ENCODE measurements around the gene AKT2.

AKT2 gene

GRCh38 chr19:40261631-40262030 lies 23.5 kb downstream of the AKT2 start:
- Histone ChIP-seq H3K36me3 (ENCODE audit: control insufficient read depth, low read depth, low read length) (peaks cover 11% of the 10 kb centered on the region), H3K9me3 (ENCODE audit: control insufficient read depth, low read depth, low read length) (no peaks in the 10 kb centered on the region), H3K4me1 (ENCODE audit: control insufficient read depth, low read depth, low read length) (no peaks in the 10 kb centered on the region), H3K4me3 (ENCODE audit: low read length) (no peak overlapping the region), H3K9ac (ENCODE audit: low read length) (no peak overlapping the region), H3K27me3 (ENCODE audit: control insufficient read depth, insufficient read depth, low read length) (no peaks in the 10 kb centered on the region), H3K27ac (ENCODE audit: low read length) (no peak overlapping the region)

GRCh38 chr19:40257096-40257517 lies 28.0 kb downstream of the AKT2 start:
- H3K9ac ChIP-seq (ENCODE audit: low read length): no peak overlapping the region
- no peaks in the 10 kb centered on the region for H3K27me3 ChIP-seq (ENCODE audit: control insufficient read depth, insufficient read depth, low read length)
- H3K36me3 ChIP-seq (ENCODE audit: control insufficient read depth, low read depth, low read length): peaks cover 21% of the 10 kb centered on the region
- H3K4me3 ChIP-seq (ENCODE audit: low read length): no peak overlapping the region
- no peaks in the 10 kb centered on the region for H3K9me3 ChIP-seq (ENCODE audit: control insufficient read depth, low read depth, low read length)
- peaks cover 9% of the 10 kb centered on the region for H3K4me1 ChIP-seq (ENCODE audit: control insufficient read depth, low read depth, low read length)
- no peak overlapping the region for H3K27ac ChIP-seq (ENCODE audit: low read length)

GRCh38 chr19:40256512-40256911 lies 28.6 kb downstream of the AKT2 start:
- Histone ChIP-seq H3K36me3 (ENCODE audit: control insufficient read depth, low read depth, low read length) (peaks cover 21% of the 10 kb centered on the region), H3K9ac (ENCODE audit: low read length) (no peak overlapping the region), H3K27ac (ENCODE audit: low read length) (no peak overlapping the region), H3K4me3 (ENCODE audit: low read length) (no peak overlapping the region), H3K27me3 (ENCODE audit: control insufficient read depth, insufficient read depth, low read length) (no peaks in the 10 kb centered on the region), H3K4me1 (ENCODE audit: control insufficient read depth, low read depth, low read length) (peaks cover 9% of the 10 kb centered on the region), H3K9me3 (ENCODE audit: control insufficient read depth, low read depth, low read length) (no peaks in the 10 kb centered on the region)

GRCh38 chr19:40255619-40256166 lies 29.5 kb downstream of the AKT2 start:
- Histone ChIP-seq H3K36me3 (ENCODE audit: control insufficient read depth, low read depth, low read length) (peaks cover 21% of the 10 kb centered on the region), H3K9me3 (ENCODE audit: control insufficient read depth, low read depth, low read length) (no peaks in the 10 kb centered on the region), H3K9ac (ENCODE audit: low read length) (no peak overlapping the region), H3K4me1 (ENCODE audit: control insufficient read depth, low read depth, low read length) (peaks cover 9% of the 10 kb centered on the region), H3K27ac (ENCODE audit: low read length) (no peak overlapping the region), H3K27me3 (ENCODE audit: control insufficient read depth, insufficient read depth, low read length) (no peaks in the 10 kb centered on the region), H3K4me3 (ENCODE audit: low read length) (no peak overlapping the region)

- Histone ChIP-seq H3K27me3 (ENCODE audit: control insufficient read depth, insufficient read depth, low read length) (no peaks in the 10 kb centered on the region), H3K4me3 (ENCODE audit: low read length) (no peak overlapping the region), H3K36me3 (ENCODE audit: control insufficient read depth, low read depth, low read length) (peaks cover 21% of the 10 kb centered on the region), H3K9ac (ENCODE audit: low read length) (no peak overlapping the region), H3K27ac (ENCODE audit: low read length) (no peak overlapping the region), H3K9me3 (ENCODE audit: control insufficient read depth, low read depth, low read length) (no peaks in the 10 kb centered on the region), H3K4me1 (ENCODE audit: control insufficient read depth, low read depth, low read length) (peaks cover 9% of the 10 kb centered on the region)
These were observed 30.3 kb downstream of the AKT2 start for GRCh38 chr19:40254714-40255418.

GRCh38 chr19:40253611-40254092 lies 31.5 kb downstream of the AKT2 start:
- no peak overlapping the region for H3K9ac ChIP-seq (ENCODE audit: low read length)
- H3K4me1 ChIP-seq (ENCODE audit: control insufficient read depth, low read depth, low read length): peaks cover 9% of the 10 kb centered on the region
- H3K36me3 ChIP-seq (ENCODE audit: control insufficient read depth, low read depth, low read length): peaks cover 21% of the 10 kb centered on the region
- no peaks in the 10 kb centered on the region for H3K27me3 ChIP-seq (ENCODE audit: control insufficient read depth, insufficient read depth, low read length)
- H3K4me3 ChIP-seq (ENCODE audit: low read length): no peak overlapping the region
- no peaks in the 10 kb centered on the region for H3K9me3 ChIP-seq (ENCODE audit: control insufficient read depth, low read depth, low read length)
- no peak overlapping the region for H3K27ac ChIP-seq (ENCODE audit: low read length)

GRCh38 chr19:40252395-40252794 lies 32.8 kb downstream of the AKT2 start:
- H3K9ac ChIP-seq (ENCODE audit: low read length): no peak overlapping the region
- no peaks in the 10 kb centered on the region for H3K27me3 ChIP-seq (ENCODE audit: control insufficient read depth, insufficient read depth, low read length)
- no peak overlapping the region for H3K4me3 ChIP-seq (ENCODE audit: low read length)
- H3K27ac ChIP-seq (ENCODE audit: low read length): no peak overlapping the region
- peaks cover 21% of the 10 kb centered on the region for H3K36me3 ChIP-seq (ENCODE audit: control insufficient read depth, low read depth, low read length)
- H3K9me3 ChIP-seq (ENCODE audit: control insufficient read depth, low read depth, low read length): no peaks in the 10 kb centered on the region
- H3K4me1 ChIP-seq (ENCODE audit: control insufficient read depth, low read depth, low read length): peaks cover 9% of the 10 kb centered on the region

- peaks cover 9% of the 10 kb centered on the region for H3K4me1 ChIP-seq (ENCODE audit: control insufficient read depth, low read depth, low read length)
- no peaks in the 10 kb centered on the region for H3K9me3 ChIP-seq (ENCODE audit: control insufficient read depth, low read depth, low read length)
- H3K9ac ChIP-seq (ENCODE audit: low read length): no peak overlapping the region
- H3K27me3 ChIP-seq (ENCODE audit: control insufficient read depth, insufficient read depth, low read length): no peaks in the 10 kb centered on the region
- no peak overlapping the region for H3K4me3 ChIP-seq (ENCODE audit: low read length)
- H3K36me3 ChIP-seq (ENCODE audit: control insufficient read depth, low read depth, low read length): peaks cover 21% of the 10 kb centered on the region
- no peak overlapping the region for H3K27ac ChIP-seq (ENCODE audit: low read length)
These were observed 33.2 kb downstream of the AKT2 start for GRCh38 chr19:40251991-40252390.

- Histone ChIP-seq H3K9ac (ENCODE audit: low read length) (no peak overlapping the region), H3K36me3 (ENCODE audit: control insufficient read depth, low read depth, low read length) (peaks cover 15% of the 10 kb centered on the region), H3K27me3 (ENCODE audit: control insufficient read depth, insufficient read depth, low read length) (no peaks in the 10 kb centered on the region), H3K27ac (ENCODE audit: low read length) (no peak overlapping the region), H3K9me3 (ENCODE audit: control insufficient read depth, low read depth, low read length) (no peaks in the 10 kb centered on the region), H3K4me3 (ENCODE audit: low read length) (no peak overlapping the region), H3K4me1 (ENCODE audit: control insufficient read depth, low read depth, low read length) (peaks cover 9% of the 10 kb centered on the region)
These were observed 33.9 kb downstream of the AKT2 start for GRCh38 chr19:40251244-40251643.

GRCh38 chr19:40249781-40250180 lies 35.4 kb downstream of the AKT2 start:
- no peaks in the 10 kb centered on the region for H3K9me3 ChIP-seq (ENCODE audit: control insufficient read depth, low read depth, low read length)
- H3K4me1 ChIP-seq (ENCODE audit: control insufficient read depth, low read depth, low read length): peaks cover 9% of the 10 kb centered on the region
- no peak overlapping the region for H3K9ac ChIP-seq (ENCODE audit: low read length)
- no peaks in the 10 kb centered on the region for H3K27me3 ChIP-seq (ENCODE audit: control insufficient read depth, insufficient read depth, low read length)
- no peak overlapping the region for H3K4me3 ChIP-seq (ENCODE audit: low read length)
- H3K27ac ChIP-seq (ENCODE audit: low read length): no peak overlapping the region
- peaks cover 2% of the 10 kb centered on the region for H3K36me3 ChIP-seq (ENCODE audit: control insufficient read depth, low read depth, low read length)

GRCh38 chr19:40249201-40249600 lies 35.9 kb downstream of the AKT2 start:
- Histone ChIP-seq H3K4me1 (ENCODE audit: control insufficient read depth, low read depth, low read length) (peaks cover 9% of the 10 kb centered on the region), H3K36me3 (ENCODE audit: control insufficient read depth, low read depth, low read length) (no peaks in the 10 kb centered on the region), H3K27ac (ENCODE audit: low read length) (no peak overlapping the region), H3K9ac (ENCODE audit: low read length) (no peak overlapping the region), H3K4me3 (ENCODE audit: low read length) (no peak overlapping the region), H3K9me3 (ENCODE audit: control insufficient read depth, low read depth, low read length) (no peaks in the 10 kb centered on the region), H3K27me3 (ENCODE audit: control insufficient read depth, insufficient read depth, low read length) (no peaks in the 10 kb centered on the region)

GRCh38 chr19:40247735-40248262 lies 37.3 kb downstream of the AKT2 start:
- Histone ChIP-seq H3K36me3 (ENCODE audit: control insufficient read depth, low read depth, low read length) (no peaks in the 10 kb centered on the region), H3K9me3 (ENCODE audit: control insufficient read depth, low read depth, low read length) (no peaks in the 10 kb centered on the region), H3K4me1 (ENCODE audit: control insufficient read depth, low read depth, low read length) (peaks cover 5% of the 10 kb centered on the region), H3K4me3 (ENCODE audit: low read length) (no peak overlapping the region), H3K27me3 (ENCODE audit: control insufficient read depth, insufficient read depth, low read length) (no peaks in the 10 kb centered on the region), H3K9ac (ENCODE audit: low read length) (no peak overlapping the region), H3K27ac (ENCODE audit: low read length) (no peak overlapping the region)
